WI38 (cell line): ENCODE measurements around the gene ZMPSTE24.

ENCODE experiments used
- H3K4me3 ChIP-seq: 2 replicates; pipeline ENCODE4 v1.5.1; 2011; ENCODE audit warnings: low read depth, mild to moderate bottlenecking, control low read depth, low read length
- TF ChIP-seq, protein P1 (sequence below): IDR thresholded peaks from 2 replicates; pipeline ENCODE4 v1.5.1; 2012; ENCODE audit warnings: low read depth, mild to moderate bottlenecking, control low read depth, low read length

Gene ZMPSTE24

DNA sequence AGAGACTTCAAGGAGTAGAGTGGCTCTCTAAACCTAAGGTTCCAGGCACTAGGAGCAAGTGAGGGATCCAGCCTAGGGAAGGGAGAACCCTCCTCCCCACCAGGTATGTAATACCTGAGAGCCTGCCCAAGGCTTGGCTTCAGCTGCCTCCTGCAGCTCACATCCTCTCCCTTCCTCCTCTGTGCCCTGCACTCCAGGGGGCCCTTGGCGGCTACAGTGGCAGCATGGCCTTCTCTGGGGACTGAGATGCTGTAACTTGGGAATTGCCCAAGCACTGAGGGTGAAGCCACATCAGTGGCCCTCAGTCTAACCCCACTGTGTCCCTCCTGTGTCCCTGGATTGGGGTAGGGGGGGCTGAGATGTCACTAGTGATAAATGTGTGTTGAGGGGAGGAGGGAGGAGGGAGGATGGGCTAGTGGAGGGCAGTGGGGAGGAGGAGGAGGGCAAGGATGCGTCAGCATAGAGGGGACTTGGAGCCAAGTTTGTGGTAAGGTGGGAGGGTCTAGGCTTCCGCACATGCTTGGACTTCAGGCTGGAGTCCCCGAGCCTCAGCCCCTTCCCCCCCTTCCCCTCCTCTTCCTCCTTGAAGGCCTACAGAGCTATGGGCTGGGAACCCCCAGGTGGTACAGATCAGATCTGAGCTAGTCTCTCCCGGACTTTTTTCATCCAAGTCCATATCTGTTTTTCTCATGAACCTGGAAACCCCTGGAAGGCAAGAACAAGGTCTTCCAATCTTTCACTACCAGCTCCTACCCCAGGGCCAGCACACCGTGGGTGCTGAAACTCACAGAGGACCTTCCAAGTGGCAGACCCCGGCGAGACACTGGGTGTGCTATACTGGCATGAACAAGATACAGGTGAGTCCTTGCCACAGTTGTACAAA, 41.6 kb downstream of the ZMPSTE24 start:
- no peak overlapping the region for H3K4me3 ChIP-seq
- TF ChIP-seq, protein P1, sequence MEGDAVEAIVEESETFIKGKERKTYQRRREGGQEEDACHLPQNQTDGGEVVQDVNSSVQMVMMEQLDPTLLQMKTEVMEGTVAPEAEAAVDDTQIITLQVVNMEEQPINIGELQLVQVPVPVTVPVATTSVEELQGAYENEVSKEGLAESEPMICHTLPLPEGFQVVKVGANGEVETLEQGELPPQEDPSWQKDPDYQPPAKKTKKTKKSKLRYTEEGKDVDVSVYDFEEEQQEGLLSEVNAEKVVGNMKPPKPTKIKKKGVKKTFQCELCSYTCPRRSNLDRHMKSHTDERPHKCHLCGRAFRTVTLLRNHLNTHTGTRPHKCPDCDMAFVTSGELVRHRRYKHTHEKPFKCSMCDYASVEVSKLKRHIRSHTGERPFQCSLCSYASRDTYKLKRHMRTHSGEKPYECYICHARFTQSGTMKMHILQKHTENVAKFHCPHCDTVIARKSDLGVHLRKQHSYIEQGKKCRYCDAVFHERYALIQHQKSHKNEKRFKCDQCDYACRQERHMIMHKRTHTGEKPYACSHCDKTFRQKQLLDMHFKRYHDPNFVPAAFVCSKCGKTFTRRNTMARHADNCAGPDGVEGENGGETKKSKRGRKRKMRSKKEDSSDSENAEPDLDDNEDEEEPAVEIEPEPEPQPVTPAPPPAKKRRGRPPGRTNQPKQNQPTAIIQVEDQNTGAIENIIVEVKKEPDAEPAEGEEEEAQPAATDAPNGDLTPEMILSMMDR: no peak

- TF ChIP-seq, protein P1: no peak
- no peak overlapping the region for H3K4me3 ChIP-seq
Observed at GRCh38 chr1:40300249-40300567, 42.2 kb downstream of the ZMPSTE24 start.

DNA sequence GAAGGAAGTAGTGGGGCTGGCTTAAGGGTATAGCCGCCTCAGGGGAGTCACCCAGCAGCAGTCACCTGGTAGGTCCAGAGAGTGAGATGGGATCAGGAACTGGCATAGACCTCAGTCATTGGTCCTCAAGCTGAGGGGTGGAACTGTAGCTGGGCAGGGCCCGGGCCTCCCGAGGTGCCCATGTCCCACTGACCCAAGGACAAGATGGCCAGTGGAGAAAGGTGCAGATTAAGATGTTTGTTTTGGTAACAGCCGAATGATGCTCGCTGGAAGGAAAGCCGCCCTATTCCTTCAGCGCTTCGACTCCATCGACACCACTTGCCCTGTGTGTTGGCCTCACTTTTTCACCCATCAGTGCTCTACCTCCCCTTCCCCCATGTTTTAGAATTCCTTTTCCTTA, 42.6 kb downstream of the ZMPSTE24 start:
- no peak overlapping the region for H3K4me3 ChIP-seq
- TF ChIP-seq, protein P1: no peak

DNA sequence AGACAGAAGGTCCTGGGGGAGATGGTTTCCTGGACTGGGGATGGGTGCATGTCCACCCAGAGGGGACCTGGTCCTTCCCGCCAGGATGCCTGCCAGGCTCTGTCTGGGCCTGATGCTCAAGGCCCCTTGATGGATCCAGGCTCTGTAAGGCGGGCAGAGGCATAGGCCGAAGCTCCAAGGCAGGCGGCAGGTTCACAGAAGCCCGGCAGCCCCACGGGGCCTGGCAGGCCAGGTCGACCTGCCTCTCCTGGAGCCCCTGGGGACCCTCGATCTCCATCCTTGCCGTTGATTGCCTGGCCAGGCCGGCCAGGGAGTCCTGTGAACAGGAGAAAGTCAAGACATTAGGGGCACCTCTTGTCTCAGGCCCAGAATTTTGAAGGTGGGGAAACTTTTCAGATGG, 43.0 kb downstream of the ZMPSTE24 start:
- H3K4me3 ChIP-seq: no peak overlapping the region
- TF ChIP-seq, protein P1: no peak

GRCh38 chr1:40301541-40302299, 43.7 kb downstream of the ZMPSTE24 start:
- H3K4me3 ChIP-seq: no peak overlapping the region
- TF ChIP-seq, protein P1: no peak

DNA sequence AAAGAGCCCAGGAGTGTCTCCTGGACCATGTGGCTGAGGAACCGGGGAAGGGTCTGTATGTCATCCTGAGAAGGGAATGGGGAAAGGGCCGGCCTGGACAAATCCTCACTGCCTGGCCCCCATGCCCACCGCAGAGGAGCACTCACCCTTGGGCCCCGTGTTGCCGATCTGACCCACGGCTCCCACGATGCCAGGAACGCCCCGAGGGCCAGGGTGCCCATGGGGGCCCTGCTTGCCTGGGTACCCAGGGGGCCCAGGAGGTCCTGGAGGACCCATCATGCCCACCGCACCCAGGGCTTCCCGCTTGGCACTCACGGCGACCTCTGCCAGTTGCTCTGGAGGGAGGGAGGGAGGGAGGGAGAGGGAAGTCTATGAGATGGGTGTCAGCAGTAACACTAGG, 44.4 kb downstream of the ZMPSTE24 start:
- no peak overlapping the region for H3K4me3 ChIP-seq
- TF ChIP-seq, protein P1: no peak

GRCh38 chr1:40303051-40303771, 45.2 kb downstream of the ZMPSTE24 start:
- TF ChIP-seq, protein P1: no peak
- H3K4me3 ChIP-seq: no peak overlapping the region
